Tibial nerve (tissue), 3 donors: ENCODE data around the gene BMAL1.

Experiments
- EP300 ChIP-seq, 2 donors: sonication (generic); formaldehyde crosslinking; IDR thresholded peaks; one replicate each; pipeline ENCODE4 v1.6.1; 2017; ENCODE audit warnings: antibody characterized with exemption in 2 of 2, mild to moderate bottlenecking in 1 of 2
- POLR2A ChIP-seq, 2 donors: fragments of 450-650 bp; IDR thresholded peaks; one replicate each; pipeline ENCODE4 v1.6.1; 2017; ENCODE audit warnings: antibody characterized with exemption in 2 of 2, mild to moderate bottlenecking in 2 of 2, moderate library complexity in 2 of 2

DNA sequence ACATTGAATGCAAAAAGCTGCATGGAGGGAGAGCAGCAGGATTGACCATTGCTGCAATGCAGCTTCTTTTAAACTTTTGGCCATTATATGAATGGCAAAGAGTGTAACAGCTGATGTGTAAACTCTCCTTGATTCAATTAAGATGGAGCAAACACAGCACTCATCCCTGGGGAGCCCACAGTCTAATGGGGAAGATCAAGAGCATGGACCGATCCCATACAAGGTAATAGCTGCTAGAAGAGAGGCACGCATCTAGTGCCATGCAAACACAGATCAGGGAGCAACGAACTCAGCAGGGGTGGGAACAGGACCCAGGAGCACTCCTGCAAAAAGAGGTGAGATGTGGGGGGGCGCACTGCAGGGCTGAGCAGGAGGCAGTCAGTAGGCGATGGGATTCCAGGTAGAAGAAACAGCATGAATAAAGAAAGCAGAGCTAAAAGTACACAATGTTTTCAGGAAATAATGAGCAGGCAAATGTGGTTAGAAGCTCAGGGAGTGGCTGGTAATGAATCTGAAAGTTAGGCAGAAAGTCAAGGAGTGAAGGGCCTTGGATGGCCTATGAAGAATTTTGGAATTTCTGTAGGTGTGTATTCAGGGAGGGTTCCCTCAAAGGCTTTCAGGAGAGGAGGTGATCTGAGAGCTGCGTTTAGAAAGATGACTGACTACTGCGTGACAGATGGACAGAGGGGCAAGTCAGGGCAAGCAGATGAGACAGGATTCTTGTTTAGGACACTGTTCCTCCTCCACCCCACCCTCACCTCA lies 17.2 kb upstream of the BMAL1 start:
- TF ChIP-seq POLR2A (IDR thresholded peaks at IDR 0.05) (no peak), EP300 (IDR thresholded peaks at IDR 0.05) (no peak)
